GM13977 (cell line): ENCODE results near the gene KLF17.
A peak's percentile ranks its signal among the peaks of the same experiment; 100 is the strongest.
"Not testable (repeated sequence)": the region's sequence is repeated elsewhere in the genome, so short reads cannot be mapped to it uniquely, and the experiment has no call there.

Source experiments
- DNase-seq: peaks from one replicate; pipeline ENCODE4 v3.0.0; 2012; ENCODE audit warnings: low spot score
- in situ Hi-C: fragments of 300-500 bp; cut with MboI; formaldehyde crosslinking; loops from one replicate; pipeline ENCODE4 v1.12.0; 2022; ENCODE audit warnings: low sequenced_read_pairs, low pct_unique_long_range_greater_than_20kb, mixed read lengths, inconsistent platforms; ENCODE audit not compliant: unreplicated experiment
- TF ChIP-seq, protein P1 (sequence below): IDR thresholded peaks from 2 replicates; pipeline ENCODE4 v1.5.1; 2012; ENCODE audit warnings: mild to moderate bottlenecking, control low read depth; ENCODE audit not compliant: insufficient read depth; ENCODE audit errors: extremely low read depth, missing control alignments

The KLF17 gene

DNA sequence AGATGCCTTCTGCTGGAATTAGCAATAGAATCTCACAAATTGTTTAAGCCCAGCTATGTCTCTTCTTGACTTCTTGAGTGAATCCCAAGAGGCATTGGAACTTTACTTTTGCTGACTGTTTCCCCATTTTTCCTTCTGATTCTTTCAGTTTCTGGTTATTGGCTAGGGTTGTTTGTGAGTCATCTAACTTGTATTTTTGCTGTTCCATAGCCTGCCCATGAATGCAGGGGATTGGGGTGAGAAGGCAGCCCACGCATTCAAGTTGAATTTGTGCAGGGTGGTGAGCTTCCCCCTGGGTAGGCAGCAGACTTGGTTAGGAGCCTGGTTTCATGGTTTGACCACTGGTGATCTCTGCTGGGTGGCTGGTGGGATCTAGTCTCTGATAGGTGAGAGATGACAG is 10.4 kb upstream of the KLF17 start:
- no peak for DNase-seq
- TF ChIP-seq, protein P1, sequence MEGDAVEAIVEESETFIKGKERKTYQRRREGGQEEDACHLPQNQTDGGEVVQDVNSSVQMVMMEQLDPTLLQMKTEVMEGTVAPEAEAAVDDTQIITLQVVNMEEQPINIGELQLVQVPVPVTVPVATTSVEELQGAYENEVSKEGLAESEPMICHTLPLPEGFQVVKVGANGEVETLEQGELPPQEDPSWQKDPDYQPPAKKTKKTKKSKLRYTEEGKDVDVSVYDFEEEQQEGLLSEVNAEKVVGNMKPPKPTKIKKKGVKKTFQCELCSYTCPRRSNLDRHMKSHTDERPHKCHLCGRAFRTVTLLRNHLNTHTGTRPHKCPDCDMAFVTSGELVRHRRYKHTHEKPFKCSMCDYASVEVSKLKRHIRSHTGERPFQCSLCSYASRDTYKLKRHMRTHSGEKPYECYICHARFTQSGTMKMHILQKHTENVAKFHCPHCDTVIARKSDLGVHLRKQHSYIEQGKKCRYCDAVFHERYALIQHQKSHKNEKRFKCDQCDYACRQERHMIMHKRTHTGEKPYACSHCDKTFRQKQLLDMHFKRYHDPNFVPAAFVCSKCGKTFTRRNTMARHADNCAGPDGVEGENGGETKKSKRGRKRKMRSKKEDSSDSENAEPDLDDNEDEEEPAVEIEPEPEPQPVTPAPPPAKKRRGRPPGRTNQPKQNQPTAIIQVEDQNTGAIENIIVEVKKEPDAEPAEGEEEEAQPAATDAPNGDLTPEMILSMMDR = no peak
- in situ Hi-C loops = no loop called here

DNA sequence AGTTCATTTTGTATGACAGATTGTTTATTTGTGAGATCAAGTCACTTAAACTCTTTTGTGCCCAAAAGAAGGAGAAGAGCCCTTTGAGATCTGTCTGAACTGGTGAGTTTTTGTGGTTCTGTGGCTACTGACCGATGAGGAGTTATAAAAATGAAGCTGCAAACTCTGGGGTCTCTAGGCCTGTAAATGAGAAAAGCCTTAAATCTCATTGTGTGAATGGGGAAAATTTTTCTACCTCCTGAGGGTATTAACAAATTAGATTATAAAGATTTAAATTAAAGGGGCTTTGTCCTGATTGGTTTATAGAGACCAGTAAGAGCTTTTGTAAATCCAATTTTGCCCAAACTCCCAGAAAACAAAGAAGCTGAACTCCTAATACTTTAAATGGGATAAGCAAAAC is 9.7 kb upstream of the KLF17 start:
- no peak for DNase-seq
- TF ChIP-seq, protein P1 = no peak
- in situ Hi-C loops = no loop called here

DNA sequence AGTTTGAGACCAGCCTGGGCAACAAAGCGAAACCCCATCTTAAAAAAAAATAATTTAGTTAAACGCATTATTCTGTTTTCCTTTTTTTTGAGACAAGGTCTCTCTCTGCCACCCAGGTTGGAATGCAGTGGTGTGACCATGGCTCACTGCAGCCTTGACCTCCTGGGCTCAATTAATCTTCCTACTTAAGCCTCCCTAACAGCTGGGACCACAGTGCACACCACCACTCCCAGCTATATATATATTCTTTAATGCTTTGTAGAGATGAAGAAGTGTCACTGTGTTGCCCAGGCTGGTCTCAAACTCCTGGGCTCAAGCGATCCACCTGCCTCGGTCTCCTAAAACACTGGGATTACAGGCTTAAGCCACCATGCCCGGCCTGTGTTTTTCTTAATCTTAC is 7.7 kb upstream of the KLF17 start:
- in situ Hi-C loops = no loop called here
- TF ChIP-seq, protein P1 = no peak
- no peak for DNase-seq

DNA sequence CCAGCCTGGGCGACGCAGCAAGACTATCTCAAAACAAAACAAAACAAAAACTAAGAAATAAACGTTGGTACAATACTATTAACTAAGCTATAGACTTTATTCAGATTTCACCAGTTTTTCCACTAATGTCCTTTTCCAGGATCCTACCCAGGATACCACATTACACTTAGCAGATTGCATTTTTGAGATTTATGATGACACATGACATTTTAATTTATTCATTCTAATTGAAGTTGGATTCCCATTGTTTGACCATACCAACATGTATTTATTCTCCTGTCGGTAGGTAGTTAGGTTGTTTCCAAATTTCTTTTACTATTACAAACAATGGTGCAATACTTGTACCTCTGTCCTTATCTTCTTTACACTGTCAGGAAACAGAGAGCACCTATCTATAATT is 6.8 kb upstream of the KLF17 start:
- in situ Hi-C loops = no loop called here
- TF ChIP-seq, protein P1 = no peak
- DNase-seq = no peak

DNA sequence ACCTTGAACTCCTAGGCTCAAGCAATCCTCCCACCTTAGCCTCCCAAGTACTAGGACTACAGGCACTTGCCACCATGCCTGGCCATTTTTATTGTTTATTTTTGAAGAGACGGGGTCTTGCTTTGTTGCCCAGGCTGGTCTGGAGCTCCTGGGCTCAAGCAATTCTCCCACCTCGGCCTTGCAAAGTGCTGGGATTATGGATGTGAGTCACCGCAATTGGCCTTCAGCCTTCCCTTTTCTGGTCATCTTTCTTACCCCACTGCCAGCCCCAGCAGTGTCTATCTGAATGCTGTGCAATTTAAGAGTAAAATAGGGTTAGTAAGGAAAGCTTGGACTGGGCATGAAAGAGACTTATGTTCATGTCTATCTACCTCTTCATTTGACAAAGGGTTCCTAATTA is 6.1 kb upstream of the KLF17 start:
- DNase-seq = no peak
- TF ChIP-seq, protein P1 = no peak
- in situ Hi-C loops = no loop called here

DNA sequence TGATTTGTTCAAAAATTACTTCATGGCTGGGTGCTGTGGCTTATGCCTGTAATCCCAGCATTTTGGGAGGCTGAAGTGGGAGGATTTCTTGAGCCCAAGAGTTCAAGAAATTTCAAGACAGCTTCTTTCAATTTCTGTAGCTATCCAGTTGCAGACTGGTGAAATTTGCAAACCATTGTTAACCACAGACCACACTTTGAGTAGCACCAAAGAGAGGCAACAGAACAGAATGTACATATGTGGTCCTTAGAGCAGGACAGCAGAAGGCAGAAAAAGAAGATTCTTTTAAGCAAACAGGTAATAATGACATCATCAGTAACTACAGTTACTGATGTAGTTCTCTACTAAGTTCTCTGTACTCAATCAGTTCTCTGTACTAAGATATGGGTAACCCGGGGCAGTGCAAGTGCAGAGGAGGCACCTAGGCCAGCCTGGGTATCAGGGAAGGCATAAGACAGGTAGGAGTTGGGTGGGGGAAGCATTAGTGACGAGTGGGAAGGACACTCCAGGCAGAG is 5.5 kb upstream of the KLF17 start:
- in situ Hi-C loops = no loop called here
- DNase-seq = peak; percentile 44
- TF ChIP-seq, protein P1 = no peak

DNA sequence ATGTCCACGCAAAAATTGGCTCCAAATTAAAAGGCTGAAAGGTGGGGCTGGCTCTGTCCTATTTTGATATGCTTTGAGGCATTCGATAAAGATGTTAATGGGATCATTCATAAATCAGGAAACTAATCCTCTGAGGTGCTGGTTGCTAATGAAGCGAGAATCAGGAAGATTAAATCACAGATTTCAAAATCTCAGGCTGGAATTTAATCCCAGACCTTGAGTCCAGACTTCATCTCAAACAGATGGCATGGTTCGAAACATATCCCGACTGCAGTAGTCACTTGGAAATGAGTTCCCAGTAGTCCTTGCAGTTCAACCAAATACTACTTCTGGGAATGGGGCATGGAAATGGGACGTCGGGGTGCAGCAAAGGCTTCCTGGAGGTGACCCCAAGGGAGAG is 4.5 kb upstream of the KLF17 start:
- in situ Hi-C loops = no loop called here
- no peak for DNase-seq
- TF ChIP-seq, protein P1 = no peak

DNA sequence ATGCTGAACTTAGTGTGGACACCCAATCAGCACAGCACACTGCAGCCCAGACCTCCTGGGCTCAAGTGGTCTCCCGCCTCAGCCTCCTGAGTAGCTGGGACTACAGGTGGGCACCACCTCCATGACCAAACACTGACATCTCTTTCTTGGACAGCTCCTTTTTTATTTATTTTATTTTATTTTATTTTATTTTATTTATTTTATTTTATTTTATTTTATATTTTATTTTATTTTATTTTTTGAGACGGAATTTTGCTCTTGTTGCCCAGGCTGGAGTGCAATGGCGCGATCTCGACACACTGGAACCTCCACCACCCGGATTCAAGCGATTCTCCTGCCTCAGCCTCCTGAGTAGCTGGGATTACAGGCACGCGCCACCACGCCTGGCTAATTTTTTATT is 1.3 kb upstream of the KLF17 start:
- in situ Hi-C loops, DNase-seq: not testable (repeated sequence)
